Common myeloid progenitor, CD34-positive (primary cell): Measurements from ENCODE around the gene GPD1L.

Experiments
- CTCF ChIA-PET: fragments of 350-600 bp; sonication (Branson Sonifier 250); formaldehyde crosslinking; loops from one replicate; lab custom pipeline; 2021; ENCODE audit warnings: antibody characterized with exemption; lab: Charles Lee
- POLR2A ChIA-PET: fragments of 350-600 bp; sonication (Branson Sonifier 250); formaldehyde crosslinking; loops from one replicate; lab custom pipeline; 2021; ENCODE audit warnings: antibody characterized with exemption; lab: Charles Lee
- DNase-seq, 3 donors: peaks; one replicate each; pipeline versions ENCODE4 v3.0.0 to v3.0.0-alpha.2; 2013
- H3K27ac ChIP-seq, 2 experiments: 1 replicate in 1 of 2; 2 replicates in 1 of 2; pipeline ENCODE4 v1.7.0; 2013; ENCODE audit warnings: inconsistent platforms in 2 of 2, low read length in 2 of 2, mild to moderate bottlenecking in 2 of 2, low read depth in 1 of 2, moderate library complexity in 1 of 2; ENCODE audit not compliant: severe bottlenecking in 2 of 2, insufficient read depth in 1 of 2, poor library complexity in 1 of 2
- H3K27me3 ChIP-seq, 5 experiments: replicated peaks in 2 of 5; 1 replicate in 3 of 5; 2 replicates in 2 of 5; pipeline versions ENCODE4 v1.6.1 to v1.7.0; 2013; ENCODE audit warnings: low read length in 4 of 5, mild to moderate bottlenecking in 2 of 5, moderate library complexity in 2 of 5, inconsistent platforms in 1 of 5; ENCODE audit not compliant: insufficient read depth in 5 of 5, control insufficient read depth in 4 of 5
- H3K36me3 ChIP-seq, 4 experiments: 1 replicate in 2 of 4; 2 replicates in 2 of 4; pipeline versions ENCODE4 v1.6.1 to v1.7.0; 2013; ENCODE audit warnings: low read length in 3 of 4, control low read depth in 1 of 4, mild to moderate bottlenecking in 1 of 4; ENCODE audit not compliant: control insufficient read depth in 4 of 4, insufficient read depth in 4 of 4
- H3K4me1 ChIP-seq, 4 experiments: 1 replicate in 3 of 4; 2 replicates in 1 of 4; pipeline versions ENCODE4 v1.6.1 to v1.7.1; 2013; ENCODE audit warnings: low read length in 3 of 4, mild to moderate bottlenecking in 3 of 4, control low read depth in 1 of 4, inconsistent platforms in 1 of 4, moderate library complexity in 1 of 4; ENCODE audit not compliant: control insufficient read depth in 4 of 4, insufficient read depth in 4 of 4; ENCODE audit errors: control extremely low read depth in 1 of 4
- H3K4me3 ChIP-seq, 7 experiments: 1 replicate in 4 of 7; 2 replicates in 3 of 7; pipeline versions ENCODE4 v1.5.1 to v1.7.0; 2013; ENCODE audit warnings: mild to moderate bottlenecking in 7 of 7, low read length in 6 of 7, moderate library complexity in 6 of 7, inconsistent platforms in 2 of 7, low read depth in 2 of 7, control low read depth in 1 of 7; ENCODE audit not compliant: insufficient read depth in 4 of 7, control insufficient read depth in 1 of 7; ENCODE audit errors: extremely low read depth in 1 of 7
- H3K9me3 ChIP-seq, 5 experiments: 1 replicate in 4 of 5; 2 replicates in 1 of 5; pipeline versions ENCODE4 v1.6.1 to v1.7.1; 2013; ENCODE audit warnings: low read length in 4 of 5, mild to moderate bottlenecking in 2 of 5, inconsistent platforms in 1 of 5, low read depth in 1 of 5, moderate library complexity in 1 of 5; ENCODE audit not compliant: control insufficient read depth in 4 of 5, insufficient read depth in 2 of 5; ENCODE audit errors: control extremely low read depth in 1 of 5
- WGBS: methylation state at CpG from one replicate; pipeline ENCODE4 v1.1.5; 2013; ENCODE audit not compliant: insufficient coverage; 5-methylcytosine and 5-hydroxymethylcytosine counted together

Gene GPD1L

GRCh38 chr3:32128936-32129335, 22.5 kb downstream of the GPD1L start:
- CTCF ChIA-PET = interaction anchor here (0.9 to 1.4 kb wide), 4 partner anchors 12 to 119 kb away, joined by 3 to 4 read pairs (median 4); no protein-coding TSS in a partner anchor
- POLR2A ChIA-PET = interaction anchor here (0.9 kb wide), 1 partner anchor 23 kb away, joined by 3 read pairs; the partner anchor contains the start of gene GPD1L
- Histone ChIP-seq H3K36me3 (peaks cover 0 to 6% (median 2%) of the 10 kb centered on the region in 4 experiments), H3K9me3 (no peaks in the 10 kb centered on the region), H3K4me1 (peaks cover 0 to 12% (median 0%) of the 10 kb centered on the region in 4 experiments), H3K27me3 (no peaks in the 10 kb centered on the region), H3K27ac (no peak overlapping the region), H3K4me3 (no peak overlapping the region)
- 80% methylated on average over 1 of the region's 2 CpGs for WGBS
- DNase-seq = peak in 1 of 3 donors; percentile 37

- POLR2A ChIA-PET = no interaction called here
- H3K4me1 ChIP-seq = peaks cover 0 to 12% (median 0%) of the 10 kb centered on the region in 4 experiments
- no peak overlapping the region for H3K27ac ChIP-seq
- no peaks in the 10 kb centered on the region for H3K27me3 ChIP-seq
- no peaks in the 10 kb centered on the region for H3K9me3 ChIP-seq
- DNase-seq = no peak
- H3K36me3 ChIP-seq = peaks cover 0 to 6% (median 3%) of the 10 kb centered on the region in 4 experiments
- no peak overlapping the region for H3K4me3 ChIP-seq
- CTCF ChIA-PET = interaction anchor here (0.9 to 1.1 kb wide), 3 partner anchors 11 to 18 kb away, joined by 3 to 4 read pairs (median 4); no protein-coding TSS in a partner anchor
- 100% methylated on average over 2 of the region's 4 CpGs for WGBS
Measured at GRCh38 chr3:32129832-32130231, 23.4 kb downstream of the GPD1L start.

- DNase-seq = no peak
- H3K9me3 ChIP-seq = no peaks in the 10 kb centered on the region
- peaks cover 0 to 12% (median 0%) of the 10 kb centered on the region in 4 experiments for H3K4me1 ChIP-seq
- no peak overlapping the region for H3K4me3 ChIP-seq
- ChIA-PET POLR2A (no interaction called here), CTCF (interaction anchor here (2.4 kb wide), 1 partner anchor 12 kb away, joined by 7 read pairs; no protein-coding TSS in a partner anchor)
- no peak overlapping the region for H3K27ac ChIP-seq
- peaks cover 0 to 6% (median 3%) of the 10 kb centered on the region in 4 experiments for H3K36me3 ChIP-seq
- no peaks in the 10 kb centered on the region for H3K27me3 ChIP-seq
Measured at GRCh38 chr3:32132121-32132520, 25.7 kb downstream of the GPD1L start.

GRCh38 chr3:32132706-32133105, 26.3 kb downstream of the GPD1L start:
- H3K36me3 ChIP-seq = peaks cover 0 to 6% (median 3%) of the 10 kb centered on the region in 4 experiments
- POLR2A ChIA-PET = no interaction called here
- H3K9me3 ChIP-seq = no peaks in the 10 kb centered on the region
- H3K27me3 ChIP-seq = peaks cover 0 to under 1% (median 0%) of the 10 kb centered on the region in 5 experiments
- H3K27ac ChIP-seq = no peak overlapping the region
- WGBS = 100% methylated on average over 1 of the region's 2 CpGs
- CTCF ChIA-PET = interaction anchor here (1.6 to 2.4 kb wide), 2 partner anchors 12 kb away, joined by 6 to 7 read pairs; no protein-coding TSS in a partner anchor
- no peak overlapping the region for H3K4me3 ChIP-seq
- peaks cover 0 to 12% (median 2%) of the 10 kb centered on the region in 4 experiments for H3K4me1 ChIP-seq
- DNase-seq = no peak

- DNase-seq = no peak
- CTCF ChIA-PET = interaction anchor here (1.7 to 1.9 kb wide), 2 partner anchors 10 to 117 kb away, joined by 4 to 7 read pairs; no protein-coding TSS in a partner anchor
- no CpG with 5 or more reads among the region's 1 CpG for WGBS
- POLR2A ChIA-PET = no interaction called here
- H3K36me3 ChIP-seq = peaks cover 0 to 2% (median 0%) of the 10 kb centered on the region in 4 experiments
- H3K4me3 ChIP-seq = no peak overlapping the region
- no peak overlapping the region for H3K27ac ChIP-seq
- peaks cover 6 to 34% (median 21%) of the 10 kb centered on the region in 4 experiments for H3K4me1 ChIP-seq
- H3K9me3 ChIP-seq = no peaks in the 10 kb centered on the region
- peaks cover 0 to 3% (median 0%) of the 10 kb centered on the region in 5 experiments for H3K27me3 ChIP-seq
Measured at GRCh38 chr3:32136703-32137102, 30.3 kb downstream of the GPD1L start.

- no peak for DNase-seq
- peaks cover 6 to 34% (median 21%) of the 10 kb centered on the region in 4 experiments for H3K4me1 ChIP-seq
- POLR2A ChIA-PET = no interaction called here
- WGBS = 85% methylated on average over 4 of the region's 4 CpGs
- peaks cover 0 to 3% (median 0%) of the 10 kb centered on the region in 5 experiments for H3K27me3 ChIP-seq
- no peak overlapping the region for H3K27ac ChIP-seq
- CTCF ChIA-PET = interaction anchor here (1.7 kb wide), 1 partner anchor 11 kb away, joined by 4 read pairs; no protein-coding TSS in a partner anchor
- peaks cover 0 to 2% (median 0%) of the 10 kb centered on the region in 4 experiments for H3K36me3 ChIP-seq
- no peak overlapping the region for H3K4me3 ChIP-seq
- H3K9me3 ChIP-seq = no peaks in the 10 kb centered on the region
Measured at GRCh38 chr3:32137870-32138269, 31.4 kb downstream of the GPD1L start.

- WGBS = 0% methylated on average over 4 of the region's 8 CpGs
- peaks cover 0 to 3% (median 0%) of the 10 kb centered on the region in 5 experiments for H3K27me3 ChIP-seq
- peak; percentile 62 to 90 (median 87) for DNase-seq
- H3K9me3 ChIP-seq = no peaks in the 10 kb centered on the region
- ChIA-PET CTCF (interaction anchor here (0.8 to 1.0 kb wide), 3 partner anchors 25 to 119 kb away, joined by 3 to 5 read pairs (median 4); no protein-coding TSS in a partner anchor), POLR2A (no interaction called here)
- no peak overlapping the region for H3K4me3 ChIP-seq
- H3K27ac ChIP-seq = no peak overlapping the region
- H3K4me1 ChIP-seq = peaks cover 6 to 34% (median 21%) of the 10 kb centered on the region in 4 experiments
- peaks cover 0 to 2% (median 0%) of the 10 kb centered on the region in 4 experiments for H3K36me3 ChIP-seq
Measured at GRCh38 chr3:32138545-32139104, 32.2 kb downstream of the GPD1L start.
